OCI-LY3 (cell line): Measurements from ENCODE around the gene ST6GALNAC6.

Experiments used
- H2AFZ ChIP-seq: fragments of 200-600, 300-600 bp; shearing (Covaris generic); 2 replicates; pipeline ENCODE4 v1.6.0; 2014; ENCODE audit warnings: antibody characterized with exemption, low read depth, low read length
- H3K27ac ChIP-seq: fragments of 200-600, 300-600 bp; sonication (generic); 2 replicates; pipeline ENCODE4 v1.5.1; 2014; ENCODE audit warnings: mild to moderate bottlenecking, low read length, moderate library complexity, mixed read lengths
- H3K27me3 ChIP-seq: fragments of 200-600, 300-600 bp; sonication (generic); 2 replicates; pipeline ENCODE4 v1.6.1; 2014; ENCODE audit warnings: low read depth, low read length, mixed read lengths
- H3K36me3 ChIP-seq: fragments of 200-600, 300-600 bp; sonication (generic); replicated peaks from 2 replicates; pipeline ENCODE3; 2014; ENCODE audit warnings: low read depth, low read length, mixed read lengths
- H3K4me1 ChIP-seq: fragments of 300-600, 200-600 bp; sonication (generic); 2 replicates; pipeline ENCODE4 v1.6.1; 2014; ENCODE audit warnings: low read length, mixed read lengths
- H3K4me2 ChIP-seq: fragments of 200-600, 300-600 bp; sonication (generic); 2 replicates; pipeline ENCODE4 v1.6.1; 2014; ENCODE audit warnings: low read length, mixed read lengths
- H3K4me3 ChIP-seq: fragments of 300-600, 200-600 bp; sonication (generic); 2 replicates; pipeline ENCODE4 v1.5.1; 2014; ENCODE audit warnings: antibody characterized with exemption, mild to moderate bottlenecking, low read length, moderate library complexity
- H3K79me2 ChIP-seq: fragments of 300-600, 200-600 bp; shearing (Covaris generic); 2 replicates; pipeline ENCODE4 v1.6.1; 2014; ENCODE audit warnings: mild to moderate bottlenecking, low read length, mixed read lengths
- H3K9ac ChIP-seq: fragments of 300-600, 200-600 bp; shearing (Covaris generic); 2 replicates; pipeline ENCODE4 v1.6.0; 2014; ENCODE audit warnings: mild to moderate bottlenecking, low read length, moderate library complexity
- H3K9me3 ChIP-seq: fragments of 200-600, 300-600 bp; shearing (Covaris generic); 2 replicates; pipeline ENCODE4 v1.6.1; 2014; ENCODE audit warnings: low read length, mixed read lengths; ENCODE audit not compliant: insufficient read depth
- H4K20me1 ChIP-seq: fragments of 200-600, 300-600 bp; sonication (generic); 2 replicates; pipeline ENCODE4 v1.6.1; 2016; ENCODE audit warnings: low read length, mixed read lengths; ENCODE audit not compliant: insufficient read depth
- EZH2phosphoT487 ChIP-seq: fragments of 200-600 bp; shearing (Covaris generic); IDR thresholded peaks from 2 replicates; pipeline ENCODE4 v1.6.1; 2018; ENCODE audit warnings: antibody characterized with exemption, mixed run types, low read depth
- TF ChIP-seq, protein P1 (sequence below): fragments of 200-600, 300-600 bp; sonication (generic); IDR thresholded peaks from 2 replicates; pipeline ENCODE4 v1.5.1; 2014; ENCODE audit warnings: antibody characterized with exemption, low read length, low read depth

ST6GALNAC6 gene

DNA sequence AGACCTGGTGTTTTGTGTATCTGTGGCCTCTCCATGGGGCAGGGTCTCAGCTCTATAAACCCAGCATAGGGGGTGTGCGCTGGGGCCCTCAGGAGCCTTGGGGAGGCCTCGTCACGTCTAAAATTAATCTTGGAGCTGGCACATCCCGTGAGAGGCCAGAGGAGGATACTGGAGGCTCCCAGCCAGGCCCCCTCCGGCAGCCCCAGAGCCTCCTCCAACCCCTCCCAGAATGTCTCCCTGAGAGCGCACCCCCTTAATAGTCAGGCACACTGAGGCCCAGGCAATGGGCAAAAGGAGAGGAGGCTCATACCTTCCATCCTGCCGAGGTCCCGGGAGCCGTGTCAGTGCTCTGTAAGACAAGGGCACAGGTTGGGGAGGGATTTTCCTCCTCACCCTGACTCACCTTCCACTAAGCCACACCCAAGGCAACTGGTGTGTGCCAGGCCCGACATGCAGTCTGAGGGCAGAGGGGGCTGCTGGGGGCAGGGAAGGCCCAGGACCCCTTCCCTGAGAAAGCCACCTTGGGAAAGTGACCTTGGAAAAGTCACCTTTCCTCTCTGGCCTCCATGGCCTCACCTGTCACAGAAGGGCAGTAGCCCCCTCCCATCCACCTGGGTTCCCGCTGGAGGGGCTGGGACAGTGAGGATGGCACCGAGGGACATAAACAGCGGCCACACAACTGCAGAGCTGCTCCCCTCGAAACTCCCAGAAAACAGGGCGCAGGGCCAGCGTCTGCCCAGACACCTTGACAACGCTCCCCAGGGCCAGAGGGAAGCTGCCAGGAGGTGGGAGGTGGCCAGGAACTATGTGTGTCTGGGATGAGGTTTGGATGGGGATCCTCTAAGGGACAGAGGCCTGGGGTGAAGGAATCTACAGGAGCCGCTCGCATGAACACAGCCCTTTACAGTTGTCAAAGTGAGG is 24.8 kb downstream of the ST6GALNAC6 start:
- TF ChIP-seq, protein P1, sequence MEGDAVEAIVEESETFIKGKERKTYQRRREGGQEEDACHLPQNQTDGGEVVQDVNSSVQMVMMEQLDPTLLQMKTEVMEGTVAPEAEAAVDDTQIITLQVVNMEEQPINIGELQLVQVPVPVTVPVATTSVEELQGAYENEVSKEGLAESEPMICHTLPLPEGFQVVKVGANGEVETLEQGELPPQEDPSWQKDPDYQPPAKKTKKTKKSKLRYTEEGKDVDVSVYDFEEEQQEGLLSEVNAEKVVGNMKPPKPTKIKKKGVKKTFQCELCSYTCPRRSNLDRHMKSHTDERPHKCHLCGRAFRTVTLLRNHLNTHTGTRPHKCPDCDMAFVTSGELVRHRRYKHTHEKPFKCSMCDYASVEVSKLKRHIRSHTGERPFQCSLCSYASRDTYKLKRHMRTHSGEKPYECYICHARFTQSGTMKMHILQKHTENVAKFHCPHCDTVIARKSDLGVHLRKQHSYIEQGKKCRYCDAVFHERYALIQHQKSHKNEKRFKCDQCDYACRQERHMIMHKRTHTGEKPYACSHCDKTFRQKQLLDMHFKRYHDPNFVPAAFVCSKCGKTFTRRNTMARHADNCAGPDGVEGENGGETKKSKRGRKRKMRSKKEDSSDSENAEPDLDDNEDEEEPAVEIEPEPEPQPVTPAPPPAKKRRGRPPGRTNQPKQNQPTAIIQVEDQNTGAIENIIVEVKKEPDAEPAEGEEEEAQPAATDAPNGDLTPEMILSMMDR = no peak
- TF ChIP-seq EZH2phosphoT487 = no peak
- no peaks in the 10 kb centered on the region for H3K27me3 ChIP-seq
- H2AFZ ChIP-seq = no peak overlapping the region
- no peaks in the 10 kb centered on the region for H3K36me3 ChIP-seq
- H3K4me1 ChIP-seq = peaks cover 6% of the 10 kb centered on the region
- H3K9ac ChIP-seq = no peak overlapping the region
- H3K4me2 ChIP-seq = no peak overlapping the region
- H3K27ac ChIP-seq = no peak overlapping the region
- no peaks in the 10 kb centered on the region for H3K9me3 ChIP-seq
- H3K4me3 ChIP-seq = no peak overlapping the region
- H3K79me2 ChIP-seq = no peaks in the 10 kb centered on the region
- no peaks in the 10 kb centered on the region for H4K20me1 ChIP-seq

DNA sequence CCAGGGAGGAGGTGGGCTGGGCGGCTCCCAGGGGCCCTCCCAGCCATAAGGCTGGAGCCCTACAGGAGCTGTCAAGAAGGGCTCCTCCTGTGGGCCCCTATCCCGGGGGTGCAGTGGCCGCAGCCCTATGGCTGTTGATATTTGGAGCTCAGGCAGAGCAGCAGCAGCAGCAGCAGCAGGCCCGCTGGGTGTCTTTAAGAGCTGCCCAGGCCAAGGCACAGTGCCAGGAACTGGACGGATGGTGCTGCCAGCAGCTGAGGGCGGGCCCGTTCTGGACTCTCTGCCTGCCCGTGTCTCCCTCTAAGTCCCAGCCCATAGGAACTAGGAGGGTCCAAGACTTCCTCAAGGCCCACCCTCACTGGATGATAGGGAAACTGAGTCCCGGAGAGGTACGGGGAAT is 25.5 kb downstream of the ST6GALNAC6 start:
- Histone ChIP-seq H3K79me2 (no peaks in the 10 kb centered on the region), H3K4me2 (no peak overlapping the region), H3K9ac (no peak overlapping the region), H3K9me3 (no peaks in the 10 kb centered on the region), H3K4me3 (no peak overlapping the region), H3K36me3 (no peaks in the 10 kb centered on the region), H2AFZ (no peak overlapping the region), H3K4me1 (peaks cover 3% of the 10 kb centered on the region), H4K20me1 (no peaks in the 10 kb centered on the region), H3K27ac (no peak overlapping the region), H3K27me3 (no peaks in the 10 kb centered on the region)
- TF ChIP-seq, protein P1 = no peak
- TF ChIP-seq EZH2phosphoT487 = no peak

DNA sequence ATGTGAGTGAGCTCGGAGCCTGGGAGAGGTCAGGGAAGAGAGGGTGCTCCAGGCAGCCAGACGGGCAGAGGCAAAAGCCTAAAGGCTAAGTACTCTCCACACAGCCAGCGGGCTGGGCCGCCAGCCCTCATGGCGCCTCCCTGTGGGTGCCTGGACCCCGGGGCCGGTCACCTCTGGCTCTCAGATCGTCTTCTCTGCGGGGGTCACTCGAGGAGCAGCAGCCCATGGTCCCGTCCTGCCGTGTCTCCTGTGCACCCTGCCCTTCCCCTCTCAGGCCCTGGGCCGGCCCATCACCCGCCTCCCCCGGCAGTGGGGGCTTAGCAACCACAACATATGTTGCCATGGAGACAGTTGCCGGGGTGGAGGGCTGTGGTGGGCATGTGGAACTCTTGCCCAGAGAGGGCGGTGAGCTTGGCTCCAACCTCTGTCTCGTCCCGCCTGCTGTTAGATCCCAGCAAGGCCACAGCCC is 26.1 kb downstream of the ST6GALNAC6 start:
- H3K4me3 ChIP-seq = no peak overlapping the region
- H3K9me3 ChIP-seq = no peaks in the 10 kb centered on the region
- no peak overlapping the region for H3K27ac ChIP-seq
- H3K9ac ChIP-seq = no peak overlapping the region
- H3K27me3 ChIP-seq = no peaks in the 10 kb centered on the region
- no peaks in the 10 kb centered on the region for H4K20me1 ChIP-seq
- H3K36me3 ChIP-seq = no peaks in the 10 kb centered on the region
- TF ChIP-seq EZH2phosphoT487 = no peak
- TF ChIP-seq, protein P1 = no peak
- H3K79me2 ChIP-seq = no peaks in the 10 kb centered on the region
- H3K4me1 ChIP-seq = no peaks in the 10 kb centered on the region
- H3K4me2 ChIP-seq = no peak overlapping the region
- H2AFZ ChIP-seq = no peak overlapping the region

- Histone ChIP-seq H3K27me3 (no peaks in the 10 kb centered on the region), H4K20me1 (no peaks in the 10 kb centered on the region), H3K4me3 (no peak overlapping the region), H2AFZ (no peak overlapping the region), H3K9me3 (no peaks in the 10 kb centered on the region), H3K27ac (no peak overlapping the region), H3K9ac (no peak overlapping the region), H3K79me2 (no peaks in the 10 kb centered on the region), H3K36me3 (no peaks in the 10 kb centered on the region), H3K4me2 (no peak overlapping the region), H3K4me1 (no peaks in the 10 kb centered on the region)
- TF ChIP-seq, protein P1 = no peak
- no peak for TF ChIP-seq EZH2phosphoT487
Measured at GRCh38 chr9:127872369-127873222, 26.8 kb downstream of the ST6GALNAC6 start.
